Fibroblast of skin of left biceps (primary cell): Measurements from ENCODE around the gene CCDC92B.
"Not testable (repeated sequence)": the region's sequence is repeated elsewhere in the genome, so short reads cannot be mapped to it uniquely, and the experiment has no call there.

Source experiments
- DNase-seq, 2 experiments: peaks; one replicate each; pipeline ENCODE4 v3.0.0-alpha.2; 2013; ENCODE audit warnings: low read depth in 2 of 2

CCDC92B gene

GRCh38 chr17:2703606-2704005, 45.8 kb downstream of the CCDC92B start:
- no peak for DNase-seq

- DNase-seq: no peak
Observed at GRCh38 chr17:2703181-2703580, 46.3 kb downstream of the CCDC92B start.

GRCh38 chr17:2701996-2702741, 47.3 kb downstream of the CCDC92B start:
- no peak for DNase-seq

- DNase-seq: no peak
Observed at GRCh38 chr17:2701161-2701995, 48.1 kb downstream of the CCDC92B start.

GRCh38 chr17:2700491-2701141, 48.8 kb downstream of the CCDC92B start:
- no peak for DNase-seq

GRCh38 chr17:2700030-2700490, 49.4 kb downstream of the CCDC92B start:
- DNase-seq: no peak

- not testable (repeated sequence) for DNase-seq
Observed at GRCh38 chr17:2699216-2699805, 50.1 kb downstream of the CCDC92B start.

GRCh38 chr17:2697611-2698162, 51.8 kb downstream of the CCDC92B start:
- DNase-seq: no peak

- DNase-seq: no peak
Observed at GRCh38 chr17:2695961-2696760, 53.3 kb downstream of the CCDC92B start.

GRCh38 chr17:2695243-2695960, 54.0 kb downstream of the CCDC92B start:
- no peak for DNase-seq

GRCh38 chr17:2694381-2695242, 54.8 kb downstream of the CCDC92B start:
- no peak for DNase-seq

- no peak for DNase-seq
Observed at GRCh38 chr17:2693561-2694380, 55.7 kb downstream of the CCDC92B start.

GRCh38 chr17:2692781-2693135, 56.7 kb downstream of the CCDC92B start:
- DNase-seq: no peak

GRCh38 chr17:2691965-2692780, 57.3 kb downstream of the CCDC92B start:
- DNase-seq: no peak

GRCh38 chr17:2691069-2691871, 58.2 kb downstream of the CCDC92B start:
- DNase-seq: no peak

GRCh38 chr17:2690165-2691068, 59.0 kb downstream of the CCDC92B start:
- no peak for DNase-seq
